ENCODE data around the gene CST3. TPM values are rescaled to one million over a fixed set of nuclear protein-coding genes. Genes with fewer than 3 reads are reported as not detected.

CST3 gene
- total RNA-seq, 1 experiment from 2014 or later: 158 TPM

DNA sequence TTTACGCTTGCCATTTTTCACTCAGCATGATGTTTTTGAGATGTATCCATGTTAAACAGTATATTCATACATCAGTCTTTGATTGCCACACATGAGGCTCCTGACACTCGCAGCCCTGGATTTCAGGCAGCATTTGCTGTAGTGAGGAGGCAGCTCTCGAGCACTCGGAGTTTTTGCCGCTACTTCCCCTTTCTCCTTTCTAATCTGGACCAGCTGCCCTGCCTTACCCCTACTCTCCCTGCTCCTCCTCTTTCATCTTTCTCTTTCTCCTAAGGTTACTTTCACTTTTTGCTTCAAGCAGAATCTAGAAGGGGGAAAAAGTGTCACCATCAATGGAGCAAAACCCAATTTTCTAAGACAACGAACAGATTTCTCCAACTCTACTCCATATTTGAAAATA is 5.9 kb upstream of the CST3 start:
- DNase-seq (ENCODE audit: low read depth, low spot score): no peak
- TF ChIP-seq POLR2AphosphoS5 (IDR thresholded peaks at IDR 0.05; ENCODE audit: low read depth, low read length): no peak
- no peak for TF ChIP-seq SIN3A (IDR thresholded peaks at IDR 0.05; ENCODE audit: borderline replicate concordance, insufficient read depth, low read depth, low read length)
- TF ChIP-seq, protein P1, sequence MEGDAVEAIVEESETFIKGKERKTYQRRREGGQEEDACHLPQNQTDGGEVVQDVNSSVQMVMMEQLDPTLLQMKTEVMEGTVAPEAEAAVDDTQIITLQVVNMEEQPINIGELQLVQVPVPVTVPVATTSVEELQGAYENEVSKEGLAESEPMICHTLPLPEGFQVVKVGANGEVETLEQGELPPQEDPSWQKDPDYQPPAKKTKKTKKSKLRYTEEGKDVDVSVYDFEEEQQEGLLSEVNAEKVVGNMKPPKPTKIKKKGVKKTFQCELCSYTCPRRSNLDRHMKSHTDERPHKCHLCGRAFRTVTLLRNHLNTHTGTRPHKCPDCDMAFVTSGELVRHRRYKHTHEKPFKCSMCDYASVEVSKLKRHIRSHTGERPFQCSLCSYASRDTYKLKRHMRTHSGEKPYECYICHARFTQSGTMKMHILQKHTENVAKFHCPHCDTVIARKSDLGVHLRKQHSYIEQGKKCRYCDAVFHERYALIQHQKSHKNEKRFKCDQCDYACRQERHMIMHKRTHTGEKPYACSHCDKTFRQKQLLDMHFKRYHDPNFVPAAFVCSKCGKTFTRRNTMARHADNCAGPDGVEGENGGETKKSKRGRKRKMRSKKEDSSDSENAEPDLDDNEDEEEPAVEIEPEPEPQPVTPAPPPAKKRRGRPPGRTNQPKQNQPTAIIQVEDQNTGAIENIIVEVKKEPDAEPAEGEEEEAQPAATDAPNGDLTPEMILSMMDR (IDR thresholded peaks at IDR 0.05): no peak
- TF ChIP-seq, protein P2, sequence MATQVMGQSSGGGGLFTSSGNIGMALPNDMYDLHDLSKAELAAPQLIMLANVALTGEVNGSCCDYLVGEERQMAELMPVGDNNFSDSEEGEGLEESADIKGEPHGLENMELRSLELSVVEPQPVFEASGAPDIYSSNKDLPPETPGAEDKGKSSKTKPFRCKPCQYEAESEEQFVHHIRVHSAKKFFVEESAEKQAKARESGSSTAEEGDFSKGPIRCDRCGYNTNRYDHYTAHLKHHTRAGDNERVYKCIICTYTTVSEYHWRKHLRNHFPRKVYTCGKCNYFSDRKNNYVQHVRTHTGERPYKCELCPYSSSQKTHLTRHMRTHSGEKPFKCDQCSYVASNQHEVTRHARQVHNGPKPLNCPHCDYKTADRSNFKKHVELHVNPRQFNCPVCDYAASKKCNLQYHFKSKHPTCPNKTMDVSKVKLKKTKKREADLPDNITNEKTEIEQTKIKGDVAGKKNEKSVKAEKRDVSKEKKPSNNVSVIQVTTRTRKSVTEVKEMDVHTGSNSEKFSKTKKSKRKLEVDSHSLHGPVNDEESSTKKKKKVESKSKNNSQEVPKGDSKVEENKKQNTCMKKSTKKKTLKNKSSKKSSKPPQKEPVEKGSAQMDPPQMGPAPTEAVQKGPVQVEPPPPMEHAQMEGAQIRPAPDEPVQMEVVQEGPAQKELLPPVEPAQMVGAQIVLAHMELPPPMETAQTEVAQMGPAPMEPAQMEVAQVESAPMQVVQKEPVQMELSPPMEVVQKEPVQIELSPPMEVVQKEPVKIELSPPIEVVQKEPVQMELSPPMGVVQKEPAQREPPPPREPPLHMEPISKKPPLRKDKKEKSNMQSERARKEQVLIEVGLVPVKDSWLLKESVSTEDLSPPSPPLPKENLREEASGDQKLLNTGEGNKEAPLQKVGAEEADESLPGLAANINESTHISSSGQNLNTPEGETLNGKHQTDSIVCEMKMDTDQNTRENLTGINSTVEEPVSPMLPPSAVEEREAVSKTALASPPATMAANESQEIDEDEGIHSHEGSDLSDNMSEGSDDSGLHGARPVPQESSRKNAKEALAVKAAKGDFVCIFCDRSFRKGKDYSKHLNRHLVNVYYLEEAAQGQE (IDR thresholded peaks at IDR 0.05; ENCODE audit: insufficient read depth in 1 of 2, low read depth in 2 of 2, low read length in 1 of 2): no peak
- TF ChIP-seq TCF7L2 (IDR thresholded peaks at IDR 0.05; ENCODE audit: low read depth, low read length): no peak
- ATAC-seq: no peak
- Histone ChIP-seq H3K9me3 (ENCODE audit: control insufficient read depth, insufficient read depth, low read depth, low read length) (no peaks in the 10 kb centered on the region), H3K4me1 (ENCODE audit: control insufficient read depth, insufficient read depth, low read length) (no peaks in the 10 kb centered on the region), H3K27ac (ENCODE audit: low read length) (no peak overlapping the region), H3K4me3 (ENCODE audit: low read depth in 2 of 2, low read length in 2 of 2) (no peak overlapping the region), H3K27me3 (ENCODE audit: control insufficient read depth, insufficient read depth, low read length) (no peaks in the 10 kb centered on the region), H3K36me3 (ENCODE audit: control insufficient read depth, insufficient read depth, low read length) (no peaks in the 10 kb centered on the region)
- BruUV-seq (replicated peaks): no TSS peak
- POLR2A ChIA-PET: no interaction called here
- CTCF ChIA-PET: no interaction called here
- in situ Hi-C loops (cut with HindIII; ENCODE audit: low pct_unique_long_range_greater_than_20kb, low sequenced_read_pairs) (no loop called here), intact Hi-C loops (cut with micrococcal nuclease; ENCODE audit: unreplicated experiment) (no loop called here)

DNA sequence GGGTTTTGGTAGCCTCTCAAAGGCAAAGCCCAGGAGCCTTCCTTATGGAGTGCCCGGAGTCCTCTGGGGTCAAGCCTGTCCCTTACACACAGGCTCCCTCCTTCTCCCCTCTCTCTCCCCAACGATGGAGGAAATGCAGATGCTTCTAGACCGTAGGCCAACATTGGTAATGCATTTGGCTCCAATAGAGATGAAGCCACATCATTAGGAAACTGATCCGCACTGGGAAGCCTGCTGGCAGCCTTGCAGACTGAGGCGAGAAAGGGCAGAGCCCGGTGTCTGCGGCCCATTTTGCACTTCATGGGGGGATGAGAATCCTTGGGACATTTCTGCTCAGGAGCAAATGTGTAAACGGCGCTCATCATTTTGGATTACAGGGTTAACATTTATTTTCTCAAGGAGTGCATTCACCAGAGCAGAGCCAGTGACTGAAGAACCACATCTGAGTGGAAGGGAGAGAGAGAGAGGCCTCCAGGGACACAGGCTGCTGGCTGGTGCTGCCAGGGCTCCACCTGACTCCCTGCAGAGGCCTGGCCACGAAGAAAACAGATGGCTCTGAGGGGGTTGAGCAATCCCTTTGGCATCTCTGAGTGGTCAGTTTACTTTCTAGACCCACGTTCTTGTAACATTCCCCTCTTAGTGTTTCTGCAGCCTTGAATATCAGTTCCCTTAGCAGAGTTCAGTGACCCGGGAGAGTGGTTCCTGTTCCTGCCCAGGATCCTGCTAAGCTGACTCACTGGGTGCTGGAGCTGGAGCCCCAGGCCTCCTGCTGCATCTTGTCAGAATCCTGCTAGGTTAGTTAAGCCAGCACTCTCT is 4.4 kb upstream of the CST3 start:
- BruUV-seq (replicated peaks): no TSS peak
- DNase-seq (ENCODE audit: low read depth, low spot score) (no peak), ATAC-seq (no peak)
- no peaks in the 10 kb centered on the region for H3K9me3 ChIP-seq (ENCODE audit: control insufficient read depth, insufficient read depth, low read depth, low read length)
- H3K27ac ChIP-seq (ENCODE audit: low read length): no peak overlapping the region
- TF ChIP-seq SIN3A (IDR thresholded peaks at IDR 0.05; ENCODE audit: borderline replicate concordance, insufficient read depth, low read depth, low read length) (no peak), TCF7L2 (IDR thresholded peaks at IDR 0.05; ENCODE audit: low read depth, low read length) (no peak)
- TF ChIP-seq, protein P2 (IDR thresholded peaks at IDR 0.05; ENCODE audit: insufficient read depth in 1 of 2, low read depth in 2 of 2, low read length in 1 of 2): no peak
- TF ChIP-seq, protein P1 (IDR thresholded peaks at IDR 0.05): no peak
- H3K36me3 ChIP-seq (ENCODE audit: control insufficient read depth, insufficient read depth, low read length): no peaks in the 10 kb centered on the region
- H3K27me3 ChIP-seq (ENCODE audit: control insufficient read depth, insufficient read depth, low read length): no peaks in the 10 kb centered on the region
- H3K4me1 ChIP-seq (ENCODE audit: control insufficient read depth, insufficient read depth, low read length): no peaks in the 10 kb centered on the region
- ChIA-PET POLR2A (no interaction called here), CTCF (no interaction called here)
- in situ Hi-C loops (cut with HindIII; ENCODE audit: low pct_unique_long_range_greater_than_20kb, low sequenced_read_pairs) (no loop called here), intact Hi-C loops (cut with micrococcal nuclease; ENCODE audit: unreplicated experiment) (no loop called here)
- no peak overlapping the region for H3K4me3 ChIP-seq (ENCODE audit: low read depth in 2 of 2, low read length in 2 of 2)
